ENCODE data around the gene RUNX2.

- TF ChIP-seq NFRKB (IDR thresholded peaks at IDR 0.05) (no peak), FOXK2 (IDR thresholded peaks at IDR 0.05) (no peak), HDGF (IDR thresholded peaks at IDR 0.05; ENCODE audit: borderline replicate concordance) (no peak), FOXM1 (IDR thresholded peaks at IDR 0.05; ENCODE audit: borderline replicate concordance) (no peak), FOXA1 (IDR thresholded peaks at IDR 0.05) (no peak), TARDBP (IDR thresholded peaks at IDR 0.05) (no peak), SP1 (IDR thresholded peaks at IDR 0.05) (no peak), LEF1 (IDR thresholded peaks at IDR 0.05; ENCODE audit: borderline replicate concordance) (no peak)
These were observed 109.3 kb downstream of the RUNX2 start for GRCh38 chr6:45437439-45437815.

Data from HEK293T (cell line).